ENCODE data around the gene CCL22. TPM values are rescaled to one million over a fixed set of nuclear protein-coding genes. Genes with fewer than 3 reads are reported as not detected.
A peak's percentile ranks its signal among the peaks of the same experiment; 100 is the strongest.

CCL22 gene
- total RNA-seq, 1 experiment from 2014 or later = 0.66 TPM

DNA sequence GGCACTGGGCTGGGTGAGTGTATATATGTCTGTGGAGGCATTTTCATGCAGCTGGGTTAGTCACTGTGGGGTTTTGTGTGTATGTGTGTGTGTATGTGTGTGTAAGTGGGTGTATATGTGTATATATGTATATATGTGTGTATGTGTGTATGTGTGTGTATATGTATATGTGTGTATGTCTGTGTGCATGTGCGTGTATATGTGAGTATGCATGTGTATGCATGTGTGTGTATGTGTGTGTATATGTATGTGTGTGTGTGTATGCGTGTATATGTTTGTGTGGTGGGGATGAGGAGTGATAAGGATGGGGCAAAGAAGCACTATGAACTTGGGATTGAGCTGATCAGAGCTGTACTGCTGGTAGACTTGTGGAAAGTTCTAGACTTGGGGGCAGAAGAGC is 45.1 kb upstream of the CCL22 start:
- no peak overlapping the region for H3K9ac ChIP-seq (ENCODE audit: low read length)
- ChIA-PET CTCF (interaction anchor here (1.2 kb wide), 1 partner anchor 103 kb away, joined by 6 read pairs; no protein-coding TSS in a partner anchor), POLR2A (interaction anchor here (0.9 kb wide), 1 partner anchor 104 kb away, joined by 3 read pairs; no protein-coding TSS in a partner anchor), RAD21 (ENCODE audit: low non-redundant PET in 1 of 2, low total read pairs in 2 of 2, uncharacterized antibody in 2 of 2, unreplicated experiment in 2 of 2) (no interaction called here)
- H3K36me3 ChIP-seq (ENCODE audit: control insufficient read depth in 1 of 2, insufficient read depth in 2 of 2, low read length in 2 of 2) = no peaks in the 10 kb centered on the region
- BruUV-seq (replicated peaks) = no TSS peak
- ATAC-seq = no peak
- no peak overlapping the region for H2AFZ ChIP-seq (ENCODE audit: low read depth, low read length, poor library complexity, severe bottlenecking)
- TF ChIP-seq, protein P1, sequence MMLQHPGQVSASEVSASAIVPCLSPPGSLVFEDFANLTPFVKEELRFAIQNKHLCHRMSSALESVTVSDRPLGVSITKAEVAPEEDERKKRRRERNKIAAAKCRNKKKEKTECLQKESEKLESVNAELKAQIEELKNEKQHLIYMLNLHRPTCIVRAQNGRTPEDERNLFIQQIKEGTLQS (IDR thresholded peaks at IDR 0.05) = no peak
- TF ChIP-seq, protein P2, sequence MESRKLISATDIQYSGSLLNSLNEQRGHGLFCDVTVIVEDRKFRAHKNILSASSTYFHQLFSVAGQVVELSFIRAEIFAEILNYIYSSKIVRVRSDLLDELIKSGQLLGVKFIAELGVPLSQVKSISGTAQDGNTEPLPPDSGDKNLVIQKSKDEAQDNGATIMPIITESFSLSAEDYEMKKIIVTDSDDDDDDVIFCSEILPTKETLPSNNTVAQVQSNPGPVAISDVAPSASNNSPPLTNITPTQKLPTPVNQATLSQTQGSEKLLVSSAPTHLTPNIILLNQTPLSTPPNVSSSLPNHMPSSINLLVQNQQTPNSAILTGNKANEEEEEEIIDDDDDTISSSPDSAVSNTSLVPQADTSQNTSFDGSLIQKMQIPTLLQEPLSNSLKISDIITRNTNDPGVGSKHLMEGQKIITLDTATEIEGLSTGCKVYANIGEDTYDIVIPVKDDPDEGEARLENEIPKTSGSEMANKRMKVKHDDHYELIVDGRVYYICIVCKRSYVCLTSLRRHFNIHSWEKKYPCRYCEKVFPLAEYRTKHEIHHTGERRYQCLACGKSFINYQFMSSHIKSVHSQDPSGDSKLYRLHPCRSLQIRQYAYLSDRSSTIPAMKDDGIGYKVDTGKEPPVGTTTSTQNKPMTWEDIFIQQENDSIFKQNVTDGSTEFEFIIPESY (IDR thresholded peaks at IDR 0.05; ENCODE audit: extremely low read depth, insufficient replicate concordance, low read length) = no peak
- TF ChIP-seq ZNF274 (IDR thresholded peaks at IDR 0.05; ENCODE audit: low read depth, low read length) = no peak
- no peaks in the 10 kb centered on the region for H3K79me2 ChIP-seq (ENCODE audit: insufficient read depth, low read length)
- peaks cover 5 to 14% of the 10 kb centered on the region in 2 experiments; a peak in 3 of 4 replicates for H3K4me1 ChIP-seq (ENCODE audit: control insufficient read depth in 1 of 2, insufficient read depth in 2 of 2, low read length in 2 of 2)
- no peaks in the 10 kb centered on the region for H3K9me2 ChIP-seq (ENCODE audit: insufficient read depth)
- no peak overlapping the region for H3K27ac ChIP-seq (ENCODE audit: low read depth, low read length)
- no peaks in the 10 kb centered on the region for H4K20me1 ChIP-seq (ENCODE audit: insufficient read depth)
- H3K27me3 ChIP-seq (ENCODE audit: insufficient read depth, low read length) = no peaks in the 10 kb centered on the region; the same call in 1 of the 2 replicates
- no peak for DNase-seq (ENCODE audit: low read depth, low spot score)
- H3K4me3 ChIP-seq (replicated peaks in 1 of 2; ENCODE audit: low read depth in 1 of 2, low read length in 2 of 2) = no peak overlapping the region
- no peak overlapping the region for H3K4me2 ChIP-seq (ENCODE audit: low read length)
- H3K9me3 ChIP-seq (ENCODE audit: control insufficient read depth in 1 of 2, insufficient read depth in 1 of 2, low read depth in 1 of 2, low read length in 2 of 2) = no peaks in the 10 kb centered on the region
- intact Hi-C loops (cut with micrococcal nuclease) = no loop called here

DNA sequence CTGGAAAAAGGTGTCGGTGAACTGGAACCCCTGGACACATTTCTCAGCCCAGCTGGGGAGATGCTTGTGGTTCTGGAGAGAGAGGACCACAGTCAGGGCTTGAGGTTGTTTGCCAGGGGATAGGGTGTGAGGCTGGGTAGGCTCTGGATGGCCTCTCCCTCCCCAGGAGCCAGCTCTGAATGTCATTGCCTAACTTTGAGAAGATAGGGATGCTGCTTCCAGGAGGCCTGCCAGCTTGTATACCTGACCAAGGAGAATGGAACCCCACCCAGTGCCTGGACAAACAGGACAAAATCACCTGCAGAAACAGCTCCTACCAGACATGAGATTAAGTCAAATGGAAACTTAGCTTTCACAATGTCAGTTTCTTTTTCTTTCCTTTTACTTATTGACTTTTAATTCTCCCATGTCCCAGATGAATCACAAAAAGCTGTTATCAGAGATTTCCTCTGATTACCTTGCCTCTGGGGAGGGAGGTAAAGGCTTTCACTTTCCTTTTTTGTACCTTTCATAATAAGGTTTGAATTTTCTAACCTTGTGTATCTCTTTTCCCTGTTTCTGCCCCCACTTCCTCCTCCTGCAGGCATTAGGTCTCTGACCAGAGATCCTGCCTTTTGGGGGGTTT is 44.3 kb upstream of the CCL22 start:
- CTCF ChIA-PET = interaction anchor here (1.2 kb wide), 1 partner anchor 102 kb away, joined by 6 read pairs; no protein-coding TSS in a partner anchor
- H3K4me2 ChIP-seq (ENCODE audit: low read length) = no peak overlapping the region
- intact Hi-C loops (cut with micrococcal nuclease) = no loop called here
- TF ChIP-seq, protein P3, sequence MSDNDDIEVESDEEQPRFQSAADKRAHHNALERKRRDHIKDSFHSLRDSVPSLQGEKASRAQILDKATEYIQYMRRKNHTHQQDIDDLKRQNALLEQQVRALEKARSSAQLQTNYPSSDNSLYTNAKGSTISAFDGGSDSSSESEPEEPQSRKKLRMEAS (IDR thresholded peaks at IDR 0.05) = no peak
- no peak for TF ChIP-seq EZH2 (IDR thresholded peaks at IDR 0.05)
- TF ChIP-seq, protein P4, sequence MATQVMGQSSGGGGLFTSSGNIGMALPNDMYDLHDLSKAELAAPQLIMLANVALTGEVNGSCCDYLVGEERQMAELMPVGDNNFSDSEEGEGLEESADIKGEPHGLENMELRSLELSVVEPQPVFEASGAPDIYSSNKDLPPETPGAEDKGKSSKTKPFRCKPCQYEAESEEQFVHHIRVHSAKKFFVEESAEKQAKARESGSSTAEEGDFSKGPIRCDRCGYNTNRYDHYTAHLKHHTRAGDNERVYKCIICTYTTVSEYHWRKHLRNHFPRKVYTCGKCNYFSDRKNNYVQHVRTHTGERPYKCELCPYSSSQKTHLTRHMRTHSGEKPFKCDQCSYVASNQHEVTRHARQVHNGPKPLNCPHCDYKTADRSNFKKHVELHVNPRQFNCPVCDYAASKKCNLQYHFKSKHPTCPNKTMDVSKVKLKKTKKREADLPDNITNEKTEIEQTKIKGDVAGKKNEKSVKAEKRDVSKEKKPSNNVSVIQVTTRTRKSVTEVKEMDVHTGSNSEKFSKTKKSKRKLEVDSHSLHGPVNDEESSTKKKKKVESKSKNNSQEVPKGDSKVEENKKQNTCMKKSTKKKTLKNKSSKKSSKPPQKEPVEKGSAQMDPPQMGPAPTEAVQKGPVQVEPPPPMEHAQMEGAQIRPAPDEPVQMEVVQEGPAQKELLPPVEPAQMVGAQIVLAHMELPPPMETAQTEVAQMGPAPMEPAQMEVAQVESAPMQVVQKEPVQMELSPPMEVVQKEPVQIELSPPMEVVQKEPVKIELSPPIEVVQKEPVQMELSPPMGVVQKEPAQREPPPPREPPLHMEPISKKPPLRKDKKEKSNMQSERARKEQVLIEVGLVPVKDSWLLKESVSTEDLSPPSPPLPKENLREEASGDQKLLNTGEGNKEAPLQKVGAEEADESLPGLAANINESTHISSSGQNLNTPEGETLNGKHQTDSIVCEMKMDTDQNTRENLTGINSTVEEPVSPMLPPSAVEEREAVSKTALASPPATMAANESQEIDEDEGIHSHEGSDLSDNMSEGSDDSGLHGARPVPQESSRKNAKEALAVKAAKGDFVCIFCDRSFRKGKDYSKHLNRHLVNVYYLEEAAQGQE (IDR thresholded peaks at IDR 0.05; ENCODE audit: low read depth) = no peak
- no peak for TF ChIP-seq SRF (IDR thresholded peaks at IDR 0.05; ENCODE audit: low read depth)
- no peak for TF ChIP-seq TCF7L2 (IDR thresholded peaks at IDR 0.05; ENCODE audit: borderline replicate concordance, extremely low read depth, insufficient read depth, insufficient read length)
- TF ChIP-seq YY1 (IDR thresholded peaks at IDR 0.05; ENCODE audit: extremely low read depth, insufficient replicate concordance, low read depth, low read length) = no peak
- TF ChIP-seq POLR2A (IDR thresholded peaks at IDR 0.05; ENCODE audit: borderline replicate concordance, extremely low read depth, insufficient read depth, insufficient read length) = no peak
- TF ChIP-seq FOSL1 (IDR thresholded peaks at IDR 0.05; ENCODE audit: low read depth) = no peak

More for the DNA sequence above, 44.3 kb upstream of the CCL22 start:
- H3K9me3 ChIP-seq (ENCODE audit: control insufficient read depth in 1 of 2, insufficient read depth in 1 of 2, low read depth in 1 of 2, low read length in 2 of 2) = no peaks in the 10 kb centered on the region
- H3K9me2 ChIP-seq (ENCODE audit: insufficient read depth) = no peaks in the 10 kb centered on the region
- no peaks in the 10 kb centered on the region for H3K36me3 ChIP-seq (ENCODE audit: control insufficient read depth in 1 of 2, insufficient read depth in 2 of 2, low read length in 2 of 2)
- no peaks in the 10 kb centered on the region; the same call in 1 of the 2 replicates for H3K27me3 ChIP-seq (ENCODE audit: insufficient read depth, low read length)
- no TSS peak for BruUV-seq (replicated peaks)
- no peak overlapping the region for H3K27ac ChIP-seq (ENCODE audit: low read depth, low read length)
- peaks cover 5 to 14% of the 10 kb centered on the region in 2 experiments; a peak in 3 of 4 replicates for H3K4me1 ChIP-seq (ENCODE audit: control insufficient read depth in 1 of 2, insufficient read depth in 2 of 2, low read length in 2 of 2)
- no peaks in the 10 kb centered on the region for H3K79me2 ChIP-seq (ENCODE audit: insufficient read depth, low read length)
- H3K4me3 ChIP-seq (replicated peaks in 1 of 2; ENCODE audit: low read depth in 1 of 2, low read length in 2 of 2) = no peak overlapping the region
- POLR2A ChIA-PET = interaction anchor here (0.9 kb wide), 1 partner anchor 103 kb away, joined by 3 read pairs; no protein-coding TSS in a partner anchor
- peak overlapping the region; percentile 49 for H2AFZ ChIP-seq (ENCODE audit: low read depth, low read length, poor library complexity, severe bottlenecking)
- no peaks in the 10 kb centered on the region for H4K20me1 ChIP-seq (ENCODE audit: insufficient read depth)
- H3K9ac ChIP-seq (ENCODE audit: low read length) = no peak overlapping the region
- RAD21 ChIA-PET (ENCODE audit: low non-redundant PET in 1 of 2, low total read pairs in 2 of 2, uncharacterized antibody in 2 of 2, unreplicated experiment in 2 of 2) = no interaction called here
- ATAC-seq (no peak), DNase-seq (ENCODE audit: low read depth, low spot score) (no peak)
